Embryonic facial prominence (tissue), 1 donor: ENCODE data around the gene GNAI1.
A peak's percentile ranks its signal among the peaks of the same experiment; 100 is the strongest.

Experiments
- DNase-seq: peaks from one replicate; pipeline ENCODE4 v3.0.0-alpha.2; 2016; ENCODE audit errors: extremely low spot score

Gene GNAI1

GRCh38 chr7:80134536-80135308 lies at the start of gene GNAI1:
GNAI1 (plus strand) TSS chr7:80134831; CDS start chr7:80135161, 330 bp downstream.
- peak; percentile 53 for DNase-seq

- DNase-seq: peak; percentile 19
Measured at GRCh38 chr7:80087051-80087770, 47.4 kb upstream of the GNAI1 start.

- DNase-seq: no peak
Measured at GRCh38 chr7:80087771-80088170, 46.9 kb upstream of the GNAI1 start.

- DNase-seq: no peak
Measured at GRCh38 chr7:80088705-80089104, 45.9 kb upstream of the GNAI1 start.

GRCh38 chr7:80089366-80089765 lies 45.3 kb upstream of the GNAI1 start:
- no peak for DNase-seq

- no peak for DNase-seq
Measured at GRCh38 chr7:80093349-80093748, 41.3 kb upstream of the GNAI1 start.

- no peak for DNase-seq
Measured at GRCh38 chr7:80095545-80095944, 39.1 kb upstream of the GNAI1 start.

- DNase-seq: no peak
Measured at GRCh38 chr7:80097756-80098155, 36.9 kb upstream of the GNAI1 start.

GRCh38 chr7:80098795-80099194 lies 35.8 kb upstream of the GNAI1 start:
- no peak for DNase-seq

- DNase-seq: no peak
Measured at GRCh38 chr7:80100254-80100653, 34.4 kb upstream of the GNAI1 start.

GRCh38 chr7:80105701-80106408 lies 28.8 kb upstream of the GNAI1 start:
- DNase-seq: no peak

GRCh38 chr7:80106498-80107113 lies 28.0 kb upstream of the GNAI1 start:
- no peak for DNase-seq

GRCh38 chr7:80107278-80107677 lies 27.4 kb upstream of the GNAI1 start:
- no peak for DNase-seq

- DNase-seq: no peak
Measured at GRCh38 chr7:80110376-80110775, 24.3 kb upstream of the GNAI1 start.

GRCh38 chr7:80114159-80114558 lies 20.5 kb upstream of the GNAI1 start:
- DNase-seq: no peak

GRCh38 chr7:80124526-80125264 lies 9.9 kb upstream of the GNAI1 start:
- no peak for DNase-seq

GRCh38 chr7:80127412-80128160 lies 7.0 kb upstream of the GNAI1 start:
- no peak for DNase-seq

- DNase-seq: no peak
Measured at GRCh38 chr7:80128918-80129317, 5.7 kb upstream of the GNAI1 start.

- no peak for DNase-seq
Measured at GRCh38 chr7:80129785-80130184, 4.8 kb upstream of the GNAI1 start.

GRCh38 chr7:80131675-80132435 lies 2.8 kb upstream of the GNAI1 start:
- DNase-seq: no peak
